GM21526 (cell line): ENCODE results near the gene FRMPD2.
"Not testable (repeated sequence)": the region's sequence is repeated elsewhere in the genome, so short reads cannot be mapped to it uniquely, and the experiment has no call there.

ENCODE experiments used
- ATAC-seq: cut with Tn5 transposase; IDR thresholded peaks from one replicate; pipeline ENCODE4 v1.9.1; 2021; ENCODE audit warnings: moderate library complexity; ENCODE audit not compliant: unreplicated experiment, low FRiP score

FRMPD2 gene

GRCh38 chr10:48154211-48155140 is 120.0 kb downstream of the FRMPD2 start:
- not testable (repeated sequence) for ATAC-seq

- not testable (repeated sequence) for ATAC-seq
Measured at GRCh38 chr10:48147643-48148042, 126.9 kb downstream of the FRMPD2 start.

GRCh38 chr10:48143721-48144642 is 130.5 kb downstream of the FRMPD2 start:
- not testable (repeated sequence) for ATAC-seq

GRCh38 chr10:48140949-48141348 is 133.5 kb downstream of the FRMPD2 start:
- not testable (repeated sequence) for ATAC-seq

- not testable (repeated sequence) for ATAC-seq
Measured at GRCh38 chr10:48139953-48140850, 134.3 kb downstream of the FRMPD2 start.

- ATAC-seq: not testable (repeated sequence)
Measured at GRCh38 chr10:48128954-48129353, 145.5 kb downstream of the FRMPD2 start.

GRCh38 chr10:48126251-48126650 is 148.2 kb downstream of the FRMPD2 start:
- not testable (repeated sequence) for ATAC-seq

GRCh38 chr10:48125631-48126030 is 148.9 kb downstream of the FRMPD2 start:
- ATAC-seq: not testable (repeated sequence)

GRCh38 chr10:48122618-48123017 is 151.9 kb downstream of the FRMPD2 start:
- not testable (repeated sequence) for ATAC-seq

- ATAC-seq: not testable (repeated sequence)
Measured at GRCh38 chr10:48110277-48110676, 164.2 kb downstream of the FRMPD2 start.
